ENCODE data around the gene MRPL24.

Gene MRPL24

DNA sequence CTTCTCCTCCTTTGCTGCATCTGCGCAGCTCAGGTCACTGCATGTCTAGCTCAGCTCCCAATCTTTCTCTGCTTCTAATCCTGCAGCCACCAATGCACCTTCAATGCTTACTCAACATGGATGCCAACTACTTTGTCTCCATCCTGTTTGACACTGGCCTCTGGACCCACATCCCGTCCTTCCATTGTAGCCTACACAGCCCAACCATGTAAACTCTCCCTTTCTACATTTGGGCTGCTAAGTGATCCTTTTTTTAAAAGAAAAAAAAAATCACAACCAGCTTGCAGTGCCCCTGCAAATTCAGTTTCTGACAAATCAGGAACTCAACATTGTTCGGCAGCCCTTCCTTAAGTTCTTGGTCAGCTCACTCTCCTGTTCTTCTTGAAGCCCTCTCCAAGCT, 26.1 kb downstream of the MRPL24 start:
- no peak for ATAC-seq
- TF ChIP-seq PPARA (CRISPR knock-in tag; IDR thresholded peaks at IDR 0.05; ENCODE audit: borderline replicate concordance) (no peak), ZC3H10 (CRISPR knock-in tag; IDR thresholded peaks at IDR 0.05) (no peak), ZNF565 (CRISPR knock-in tag; conservative IDR thresholded peaks at IDR 0.05; ENCODE audit: low read depth) (no peak)

DNA sequence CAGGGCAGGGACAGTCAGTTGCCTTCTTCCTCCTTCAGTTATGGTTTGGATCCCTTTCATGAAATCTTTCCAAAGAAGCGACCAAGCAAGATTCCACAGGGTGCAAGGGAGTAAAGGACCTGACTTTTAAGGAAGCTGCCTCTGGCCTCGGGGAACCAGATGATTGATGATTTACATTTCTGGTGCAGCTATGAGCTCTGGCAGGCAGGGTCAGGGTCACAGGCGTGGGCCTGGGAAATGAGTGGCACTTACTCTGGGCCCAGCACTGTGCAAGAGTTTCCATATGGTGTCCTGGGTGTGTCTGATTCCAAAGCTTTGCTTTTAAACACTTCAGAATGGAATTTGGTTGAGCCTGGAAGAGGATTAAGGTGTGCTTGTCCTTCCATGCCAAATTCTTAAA, 28.3 kb downstream of the MRPL24 start:
- TF ChIP-seq ZNF8 (CRISPR knock-in tag; IDR thresholded peaks at IDR 0.05), result no peak
- TF ChIP-seq RARB (CRISPR knock-in tag; IDR thresholded peaks at IDR 0.05), result no peak
- TF ChIP-seq, protein P1, sequence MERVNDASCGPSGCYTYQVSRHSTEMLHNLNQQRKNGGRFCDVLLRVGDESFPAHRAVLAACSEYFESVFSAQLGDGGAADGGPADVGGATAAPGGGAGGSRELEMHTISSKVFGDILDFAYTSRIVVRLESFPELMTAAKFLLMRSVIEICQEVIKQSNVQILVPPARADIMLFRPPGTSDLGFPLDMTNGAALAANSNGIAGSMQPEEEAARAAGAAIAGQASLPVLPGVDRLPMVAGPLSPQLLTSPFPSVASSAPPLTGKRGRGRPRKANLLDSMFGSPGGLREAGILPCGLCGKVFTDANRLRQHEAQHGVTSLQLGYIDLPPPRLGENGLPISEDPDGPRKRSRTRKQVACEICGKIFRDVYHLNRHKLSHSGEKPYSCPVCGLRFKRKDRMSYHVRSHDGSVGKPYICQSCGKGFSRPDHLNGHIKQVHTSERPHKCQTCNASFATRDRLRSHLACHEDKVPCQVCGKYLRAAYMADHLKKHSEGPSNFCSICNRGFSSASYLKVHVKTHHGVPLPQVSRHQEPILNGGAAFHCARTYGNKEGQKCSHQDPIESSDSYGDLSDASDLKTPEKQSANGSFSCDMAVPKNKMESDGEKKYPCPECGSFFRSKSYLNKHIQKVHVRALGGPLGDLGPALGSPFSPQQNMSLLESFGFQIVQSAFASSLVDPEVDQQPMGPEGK (CRISPR knock-in tag; IDR thresholded peaks at IDR 0.05; ENCODE audit: borderline replicate concordance), result no peak
- TF ChIP-seq ARNTL (CRISPR knock-in tag; IDR thresholded peaks at IDR 0.05; ENCODE audit: borderline replicate concordance, low read depth), result no peak
- TF ChIP-seq ISL1 (CRISPR knock-in tag; IDR thresholded peaks at IDR 0.05), result no peak
- TF ChIP-seq TOX (CRISPR knock-in tag; IDR thresholded peaks at IDR 0.05; ENCODE audit: borderline replicate concordance), result no peak
- TF ChIP-seq ZFP3 (CRISPR knock-in tag; IDR thresholded peaks at IDR 0.05), result no peak
- no peak for ATAC-seq

DNA sequence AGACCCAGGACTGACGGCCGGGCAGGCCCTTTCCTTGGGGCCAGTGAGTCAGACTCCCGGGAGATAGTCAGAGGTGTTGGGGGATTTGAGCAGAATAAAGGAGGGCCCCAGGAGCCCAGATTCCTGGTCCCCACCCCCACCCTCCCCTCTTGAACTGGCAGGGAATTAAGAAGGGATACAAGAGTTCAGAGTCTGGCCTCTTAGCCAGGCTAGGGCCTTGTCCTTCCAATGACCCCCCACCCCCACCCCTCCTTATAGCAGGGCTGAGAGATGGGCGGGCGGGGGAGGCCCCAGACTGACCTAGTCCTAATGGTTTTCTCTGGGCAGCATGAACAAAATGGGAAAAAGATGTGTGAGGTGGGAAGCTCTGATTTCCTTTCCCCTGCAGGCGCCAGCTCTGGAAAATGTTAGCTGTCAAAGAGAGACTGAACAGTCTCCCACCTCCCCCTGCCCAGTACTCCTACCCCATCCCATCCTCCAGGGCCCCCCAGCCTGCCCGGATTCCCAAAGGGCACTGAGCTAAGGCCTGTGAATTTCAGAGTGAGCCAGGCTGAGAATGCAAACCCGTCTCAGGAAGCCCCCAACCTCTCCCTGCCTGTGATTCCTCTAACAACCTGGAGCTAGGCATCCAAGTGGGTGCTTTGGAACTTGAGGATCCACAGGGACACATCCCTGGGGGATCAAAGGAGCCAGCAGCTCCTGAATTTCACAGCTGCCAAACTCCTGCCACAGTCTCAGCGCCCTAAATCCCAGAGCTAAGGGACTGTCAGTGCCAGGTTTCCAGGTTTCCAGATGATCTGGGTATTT, 29.7 kb downstream of the MRPL24 start:
- TF ChIP-seq ZFP3 (CRISPR knock-in tag; IDR thresholded peaks at IDR 0.05), result 0 out of 2 replicates have a peak, but pooled peaks have one; percentile 68
- TF ChIP-seq, protein P2, sequence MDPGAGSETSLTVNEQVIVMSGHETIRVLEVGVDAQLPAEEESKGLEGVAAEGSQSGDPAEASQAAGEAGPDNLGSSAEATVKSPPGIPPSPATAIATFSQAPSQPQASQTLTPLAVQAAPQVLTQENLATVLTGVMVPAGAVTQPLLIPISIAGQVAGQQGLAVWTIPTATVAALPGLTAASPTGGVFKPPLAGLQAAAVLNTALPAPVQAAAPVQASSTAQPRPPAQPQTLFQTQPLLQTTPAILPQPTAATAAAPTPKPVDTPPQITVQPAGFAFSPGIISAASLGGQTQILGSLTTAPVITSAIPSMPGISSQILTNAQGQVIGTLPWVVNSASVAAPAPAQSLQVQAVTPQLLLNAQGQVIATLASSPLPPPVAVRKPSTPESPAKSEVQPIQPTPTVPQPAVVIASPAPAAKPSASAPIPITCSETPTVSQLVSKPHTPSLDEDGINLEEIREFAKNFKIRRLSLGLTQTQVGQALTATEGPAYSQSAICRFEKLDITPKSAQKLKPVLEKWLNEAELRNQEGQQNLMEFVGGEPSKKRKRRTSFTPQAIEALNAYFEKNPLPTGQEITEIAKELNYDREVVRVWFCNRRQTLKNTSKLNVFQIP (CRISPR knock-in tag; IDR thresholded peaks at IDR 0.05; ENCODE audit: borderline replicate concordance, low read depth), result peak; percentile 17; the same call in 1 of the 2 replicates
- no peak for TF ChIP-seq BACH2 (CRISPR knock-in tag; IDR thresholded peaks at IDR 0.05; ENCODE audit: borderline replicate concordance)
- TF ChIP-seq TCF4 (CRISPR knock-in tag; IDR thresholded peaks at IDR 0.05; ENCODE audit: borderline replicate concordance), result peak; percentile 98
- TF ChIP-seq, protein P3, sequence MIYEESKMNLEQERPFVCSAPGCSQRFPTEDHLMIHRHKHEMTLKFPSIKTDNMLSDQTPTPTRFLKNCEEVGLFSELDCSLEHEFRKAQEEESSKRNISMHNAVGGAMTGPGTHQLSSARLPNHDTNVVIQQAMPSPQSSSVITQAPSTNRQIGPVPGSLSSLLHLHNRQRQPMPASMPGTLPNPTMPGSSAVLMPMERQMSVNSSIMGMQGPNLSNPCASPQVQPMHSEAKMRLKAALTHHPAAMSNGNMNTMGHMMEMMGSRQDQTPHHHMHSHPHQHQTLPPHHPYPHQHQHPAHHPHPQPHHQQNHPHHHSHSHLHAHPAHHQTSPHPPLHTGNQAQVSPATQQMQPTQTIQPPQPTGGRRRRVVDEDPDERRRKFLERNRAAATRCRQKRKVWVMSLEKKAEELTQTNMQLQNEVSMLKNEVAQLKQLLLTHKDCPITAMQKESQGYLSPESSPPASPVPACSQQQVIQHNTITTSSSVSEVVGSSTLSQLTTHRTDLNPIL (CRISPR knock-in tag; IDR thresholded peaks at IDR 0.05; ENCODE audit: low read depth), result no peak
- TF ChIP-seq ESRRG (CRISPR knock-in tag; IDR thresholded peaks at IDR 0.05), result no peak
- TF ChIP-seq TOX (CRISPR knock-in tag; IDR thresholded peaks at IDR 0.05; ENCODE audit: borderline replicate concordance), result peak; percentile 81
- TF ChIP-seq, protein P4, sequence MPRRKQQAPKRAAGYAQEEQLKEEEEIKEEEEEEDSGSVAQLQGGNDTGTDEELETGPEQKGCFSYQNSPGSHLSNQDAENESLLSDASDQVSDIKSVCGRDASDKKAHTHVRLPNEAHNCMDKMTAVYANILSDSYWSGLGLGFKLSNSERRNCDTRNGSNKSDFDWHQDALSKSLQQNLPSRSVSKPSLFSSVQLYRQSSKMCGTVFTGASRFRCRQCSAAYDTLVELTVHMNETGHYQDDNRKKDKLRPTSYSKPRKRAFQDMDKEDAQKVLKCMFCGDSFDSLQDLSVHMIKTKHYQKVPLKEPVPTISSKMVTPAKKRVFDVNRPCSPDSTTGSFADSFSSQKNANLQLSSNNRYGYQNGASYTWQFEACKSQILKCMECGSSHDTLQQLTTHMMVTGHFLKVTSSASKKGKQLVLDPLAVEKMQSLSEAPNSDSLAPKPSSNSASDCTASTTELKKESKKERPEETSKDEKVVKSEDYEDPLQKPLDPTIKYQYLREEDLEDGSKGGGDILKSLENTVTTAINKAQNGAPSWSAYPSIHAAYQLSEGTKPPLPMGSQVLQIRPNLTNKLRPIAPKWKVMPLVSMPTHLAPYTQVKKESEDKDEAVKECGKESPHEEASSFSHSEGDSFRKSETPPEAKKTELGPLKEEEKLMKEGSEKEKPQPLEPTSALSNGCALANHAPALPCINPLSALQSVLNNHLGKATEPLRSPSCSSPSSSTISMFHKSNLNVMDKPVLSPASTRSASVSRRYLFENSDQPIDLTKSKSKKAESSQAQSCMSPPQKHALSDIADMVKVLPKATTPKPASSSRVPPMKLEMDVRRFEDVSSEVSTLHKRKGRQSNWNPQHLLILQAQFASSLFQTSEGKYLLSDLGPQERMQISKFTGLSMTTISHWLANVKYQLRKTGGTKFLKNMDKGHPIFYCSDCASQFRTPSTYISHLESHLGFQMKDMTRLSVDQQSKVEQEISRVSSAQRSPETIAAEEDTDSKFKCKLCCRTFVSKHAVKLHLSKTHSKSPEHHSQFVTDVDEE (CRISPR knock-in tag; IDR thresholded peaks at IDR 0.05), result peak; percentile 90; the same call in 1 of the 2 replicates
- 0 out of 2 replicates have a peak, but pooled peaks have one; percentile 38 for TF ChIP-seq GLIS3 (CRISPR knock-in tag; IDR thresholded peaks at IDR 0.05)
- TF ChIP-seq, protein P5, sequence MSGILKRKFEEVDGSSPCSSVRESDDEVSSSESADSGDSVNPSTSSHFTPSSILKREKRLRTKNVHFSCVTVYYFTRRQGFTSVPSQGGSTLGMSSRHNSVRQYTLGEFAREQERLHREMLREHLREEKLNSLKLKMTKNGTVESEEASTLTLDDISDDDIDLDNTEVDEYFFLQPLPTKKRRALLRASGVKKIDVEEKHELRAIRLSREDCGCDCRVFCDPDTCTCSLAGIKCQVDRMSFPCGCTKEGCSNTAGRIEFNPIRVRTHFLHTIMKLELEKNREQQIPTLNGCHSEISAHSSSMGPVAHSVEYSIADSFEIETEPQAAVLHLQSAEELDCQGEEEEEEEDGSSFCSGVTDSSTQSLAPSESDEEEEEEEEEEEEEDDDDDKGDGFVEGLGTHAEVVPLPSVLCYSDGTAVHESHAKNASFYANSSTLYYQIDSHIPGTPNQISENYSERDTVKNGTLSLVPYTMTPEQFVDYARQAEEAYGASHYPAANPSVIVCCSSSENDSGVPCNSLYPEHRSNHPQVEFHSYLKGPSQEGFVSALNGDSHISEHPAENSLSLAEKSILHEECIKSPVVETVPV (CRISPR knock-in tag; IDR thresholded peaks at IDR 0.05), result no peak
- no peak for TF ChIP-seq ISL1 (CRISPR knock-in tag; IDR thresholded peaks at IDR 0.05)
- no peak for TF ChIP-seq PPARA (CRISPR knock-in tag; IDR thresholded peaks at IDR 0.05; ENCODE audit: borderline replicate concordance)
- TF ChIP-seq ARNTL (CRISPR knock-in tag; IDR thresholded peaks at IDR 0.05; ENCODE audit: borderline replicate concordance, low read depth), result no peak
- no peak for TF ChIP-seq OSR1 (CRISPR knock-in tag; IDR thresholded peaks at IDR 0.05)
- no peak for TF ChIP-seq SNAI2 (CRISPR knock-in tag; IDR thresholded peaks at IDR 0.05)
- peak; percentile 43; the same call in 1 of the 2 replicates for TF ChIP-seq ZNF70 (CRISPR knock-in tag; IDR thresholded peaks at IDR 0.05)
- TF ChIP-seq, protein P1 (CRISPR knock-in tag; IDR thresholded peaks at IDR 0.05; ENCODE audit: borderline replicate concordance), result peak; percentile 88
- peak; percentile 88 for TF ChIP-seq RARB (CRISPR knock-in tag; IDR thresholded peaks at IDR 0.05)
- no peak for TF ChIP-seq ZNF8 (CRISPR knock-in tag; IDR thresholded peaks at IDR 0.05)
- TF ChIP-seq ZC3H10 (CRISPR knock-in tag; IDR thresholded peaks at IDR 0.05), result 0 out of 2 replicates have a peak, but pooled peaks have one; percentile 3
- TF ChIP-seq ZFP30 (CRISPR knock-in tag; IDR thresholded peaks at IDR 0.05), result no peak
- TF ChIP-seq ZNF565 (CRISPR knock-in tag; conservative IDR thresholded peaks at IDR 0.05; ENCODE audit: low read depth), result 0 out of 2 replicates have a peak, but pooled peaks have one; percentile 8
- no peak for TF ChIP-seq CSDC2 (CRISPR knock-in tag; IDR thresholded peaks at IDR 0.05)
- ATAC-seq, result peak; percentile 57

Measured in SK-N-SH treated with all-trans-retinoic acid at 6 μM for 48 hours (cell line).